Keratinocyte (primary cell): Measurements from ENCODE around the gene ARID5A.

ENCODE experiments used
- EZH2 ChIP-seq: IDR thresholded peaks from one replicate; pipeline ENCODE4 v1.6.1; 2012; ENCODE audit warnings: inconsistent platforms, mild to moderate bottlenecking, low read length, moderate library complexity
- TF ChIP-seq, protein P1 (sequence below), 3 experiments: IDR thresholded peaks in 1 of 3; conservative IDR thresholded peaks in 1 of 3; optimal IDR thresholded peaks in 1 of 3; 2 replicates in 2 of 3; 3 replicates in 1 of 3; pipeline versions ENCODE3 to v1.5.1; 2011; ENCODE audit warnings: low read length in 3 of 3, mild to moderate bottlenecking in 3 of 3, moderate library complexity in 2 of 3, control low read depth in 1 of 3, inconsistent platforms in 1 of 3; ENCODE audit not compliant: insufficient read depth in 2 of 3; ENCODE audit errors: extremely low read depth in 1 of 3

DNA sequence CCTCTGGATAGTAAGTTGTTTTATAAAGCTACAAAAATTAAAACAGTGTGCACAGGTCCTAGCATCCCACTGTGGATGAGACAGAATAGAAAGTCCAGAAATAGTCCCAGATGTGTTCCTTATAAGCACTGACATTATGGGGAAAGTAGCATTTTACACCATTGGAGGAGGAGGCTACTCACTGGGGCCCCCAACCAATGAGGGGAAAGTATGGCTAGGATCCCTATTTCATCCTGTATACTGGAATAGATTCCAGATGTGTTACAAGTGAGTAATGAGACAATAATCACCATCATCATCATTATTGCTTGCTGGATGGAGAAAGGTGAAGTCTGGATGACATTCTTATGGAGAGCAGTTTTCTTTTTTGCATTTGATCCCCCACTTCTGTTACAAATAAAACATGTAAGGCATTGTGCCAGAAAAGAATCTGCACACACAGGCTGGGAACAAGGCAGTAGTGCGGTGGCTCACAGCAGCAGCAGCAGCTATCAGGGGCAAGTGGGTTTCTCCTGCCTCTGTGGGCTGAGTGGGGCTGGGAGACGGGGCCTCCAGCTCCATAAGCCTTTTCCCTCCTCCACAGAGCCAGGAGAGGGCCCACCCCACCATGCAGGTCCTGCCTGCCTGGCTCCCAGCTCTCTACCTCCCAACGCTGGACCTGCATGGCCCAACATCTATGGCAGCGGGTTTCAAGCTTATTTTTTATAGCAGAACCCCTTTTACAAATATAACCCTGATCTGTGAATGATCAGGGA lies 5.0 kb downstream of the ARID5A start:
- TF ChIP-seq, protein P1, sequence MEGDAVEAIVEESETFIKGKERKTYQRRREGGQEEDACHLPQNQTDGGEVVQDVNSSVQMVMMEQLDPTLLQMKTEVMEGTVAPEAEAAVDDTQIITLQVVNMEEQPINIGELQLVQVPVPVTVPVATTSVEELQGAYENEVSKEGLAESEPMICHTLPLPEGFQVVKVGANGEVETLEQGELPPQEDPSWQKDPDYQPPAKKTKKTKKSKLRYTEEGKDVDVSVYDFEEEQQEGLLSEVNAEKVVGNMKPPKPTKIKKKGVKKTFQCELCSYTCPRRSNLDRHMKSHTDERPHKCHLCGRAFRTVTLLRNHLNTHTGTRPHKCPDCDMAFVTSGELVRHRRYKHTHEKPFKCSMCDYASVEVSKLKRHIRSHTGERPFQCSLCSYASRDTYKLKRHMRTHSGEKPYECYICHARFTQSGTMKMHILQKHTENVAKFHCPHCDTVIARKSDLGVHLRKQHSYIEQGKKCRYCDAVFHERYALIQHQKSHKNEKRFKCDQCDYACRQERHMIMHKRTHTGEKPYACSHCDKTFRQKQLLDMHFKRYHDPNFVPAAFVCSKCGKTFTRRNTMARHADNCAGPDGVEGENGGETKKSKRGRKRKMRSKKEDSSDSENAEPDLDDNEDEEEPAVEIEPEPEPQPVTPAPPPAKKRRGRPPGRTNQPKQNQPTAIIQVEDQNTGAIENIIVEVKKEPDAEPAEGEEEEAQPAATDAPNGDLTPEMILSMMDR (optimal IDR thresholded peaks at IDR 0.05 in 1 of 3, IDR thresholded peaks at IDR 0.05 in 1 of 3, conservative IDR thresholded peaks at IDR 0.05 in 1 of 3; ENCODE audit: extremely low read depth in 1 of 3, insufficient read depth in 2 of 3, low read length in 3 of 3) = no peak
- no peak for TF ChIP-seq EZH2
